Activated CD8-positive, alpha-beta T cell treated with anti-CD3 and anti-CD28 coated beads for 36 hours (primary cell): Measurements from ENCODE around the gene RCAN1. TPM values are rescaled to one million over a fixed set of nuclear protein-coding genes. Genes with fewer than 3 reads are reported as not detected.

Experiments
- ATAC-seq: fragments of 200-7000 bp; cut with Tn5 transposase; one replicate; pipeline ENCODE4 v1.10.0; 2021; ENCODE audit warnings: mild to moderate bottlenecking, moderate library complexity
- CTCF ChIA-PET: fragments of 350-600 bp; sonication (Branson Sonifier 250); formaldehyde crosslinking; loops from one replicate; lab custom pipeline; 2021; ENCODE audit warnings: antibody characterized with exemption; lab: Charles Lee
- POLR2A ChIA-PET: fragments of 350-600 bp; sonication (Branson Sonifier 250); formaldehyde crosslinking; loops from one replicate; lab custom pipeline; 2021; ENCODE audit warnings: antibody characterized with exemption; lab: Charles Lee
- DNase-seq: peaks from one replicate; pipeline ENCODE4 v3.0.0-alpha.2; 2020
- H3K27ac Mint-ChIP-seq: one replicate; pipeline ENCODE4 v1.8.0; 2021; ENCODE audit warnings: mild to moderate bottlenecking, mixed read lengths
- H3K27me3 Mint-ChIP-seq: one replicate; pipeline ENCODE4 v1.8.0; 2021; ENCODE audit warnings: mixed read lengths
- H3K36me3 Mint-ChIP-seq: one replicate; pipeline ENCODE4 v1.8.0; 2021; ENCODE audit warnings: low read depth, mixed read lengths
- H3K4me1 Mint-ChIP-seq: one replicate; pipeline ENCODE4 v1.8.0; 2021; ENCODE audit warnings: low read depth, mixed read lengths
- H3K4me3 Mint-ChIP-seq: one replicate; pipeline ENCODE4 v1.8.0; 2021; ENCODE audit warnings: mild to moderate bottlenecking, moderate library complexity, mixed read lengths
- H3K9me3 Mint-ChIP-seq: one replicate; pipeline ENCODE4 v1.8.0; 2021; ENCODE audit warnings: mixed read lengths
- CTCF ChIP-seq: fragments of 200-600 bp; IDR thresholded peaks from one replicate; pipeline ENCODE4 v1.8.0; 2022; ENCODE audit warnings: antibody characterized with exemption, mild to moderate bottlenecking
- intact Hi-C: fragments of 100-400 bp; cut with micrococcal nuclease; formaldehyde crosslinking; loops from one replicate; pipeline ENCODE4 v1.10.0; 2022
- total RNA-seq, 2 experiments: library from RNA; stranded (reverse); gene quantifications; one replicate each; pipeline ENCODE4 v1.2.3, GENCODE V29; 2021

The RCAN1 gene
- total RNA-seq, 2 experiments from 2014 or later: 6.1 to 7.8 TPM

- Mint-ChIP-seq H3K27ac (no peak overlapping the region), H3K4me1 (peaks cover 23% of the 10 kb centered on the region), H3K9me3 (no peaks in the 10 kb centered on the region), H3K4me3 (no peak overlapping the region), H3K36me3 (peaks cover 2% of the 10 kb centered on the region), H3K27me3 (no peaks in the 10 kb centered on the region)
- TF ChIP-seq CTCF: no peak
- DNase-seq (no peak), ATAC-seq (no peak)
- ChIA-PET POLR2A (no interaction called here), CTCF (no interaction called here)
- intact Hi-C loops: no loop called here
Measured at GRCh38 chr21:34548781-34549376, 66.0 kb downstream of the RCAN1 start.

GRCh38 chr21:34546542-34546941 lies 68.4 kb downstream of the RCAN1 start:
- POLR2A ChIA-PET: no interaction called here
- CTCF ChIA-PET: interaction anchor here (0.9 kb wide), 1 partner anchor 9 kb away, joined by 3 read pairs; no protein-coding TSS in a partner anchor
- no peak for ATAC-seq
- H3K27me3 Mint-ChIP-seq: no peaks in the 10 kb centered on the region
- intact Hi-C loops: no loop called here
- no peak for DNase-seq
- no peak overlapping the region for H3K4me3 Mint-ChIP-seq
- H3K9me3 Mint-ChIP-seq: peaks cover 2% of the 10 kb centered on the region
- peaks cover 13% of the 10 kb centered on the region for H3K4me1 Mint-ChIP-seq
- peaks cover 6% of the 10 kb centered on the region for H3K36me3 Mint-ChIP-seq
- H3K27ac Mint-ChIP-seq: peak overlapping the region; percentile 23
- no peak for TF ChIP-seq CTCF

- peak; percentile 70 for ATAC-seq
- peak; percentile 14 for DNase-seq
- H3K4me1 Mint-ChIP-seq: peaks cover 13% of the 10 kb centered on the region
- peak overlapping the region; percentile 71 for H3K27ac Mint-ChIP-seq
- ChIA-PET CTCF (no interaction called here), POLR2A (no interaction called here)
- peaks cover 2% of the 10 kb centered on the region for H3K9me3 Mint-ChIP-seq
- TF ChIP-seq CTCF: no peak
- no peak overlapping the region for H3K4me3 Mint-ChIP-seq
- intact Hi-C loops: no loop called here
- no peaks in the 10 kb centered on the region for H3K27me3 Mint-ChIP-seq
- peaks cover 6% of the 10 kb centered on the region for H3K36me3 Mint-ChIP-seq
Measured at GRCh38 chr21:34545079-34545884, 69.6 kb downstream of the RCAN1 start.

GRCh38 chr21:34544032-34544496 lies 70.8 kb downstream of the RCAN1 start:
- H3K27me3 Mint-ChIP-seq: no peaks in the 10 kb centered on the region
- ChIA-PET POLR2A (no interaction called here), CTCF (interaction anchor here (1.0 to 1.8 kb wide), 4 partner anchors 9 to 39 kb away, joined by 3 to 10 read pairs (median 4); no protein-coding TSS in a partner anchor)
- peaks cover 2% of the 10 kb centered on the region for H3K9me3 Mint-ChIP-seq
- peaks cover 13% of the 10 kb centered on the region for H3K4me1 Mint-ChIP-seq
- peaks cover 6% of the 10 kb centered on the region for H3K36me3 Mint-ChIP-seq
- ATAC-seq: peak; percentile 34
- H3K27ac Mint-ChIP-seq: no peak overlapping the region
- no peak overlapping the region for H3K4me3 Mint-ChIP-seq
- TF ChIP-seq CTCF: peak; percentile 24
- intact Hi-C loops: no loop called here
- DNase-seq: peak; percentile 60

- ChIA-PET CTCF (interaction anchor here (1.0 to 1.8 kb wide), 3 partner anchors 16 to 40 kb away, joined by 3 to 10 read pairs (median 4); no protein-coding TSS in a partner anchor), POLR2A (no interaction called here)
- Mint-ChIP-seq H3K27me3 (no peaks in the 10 kb centered on the region), H3K4me3 (no peak overlapping the region), H3K27ac (peak overlapping the region; percentile 47), H3K9me3 (peaks cover 2% of the 10 kb centered on the region), H3K36me3 (peaks cover 6% of the 10 kb centered on the region), H3K4me1 (peaks cover 13% of the 10 kb centered on the region)
- ATAC-seq (no peak), DNase-seq (no peak)
- no peak for TF ChIP-seq CTCF
- intact Hi-C loops: no loop called here
Measured at GRCh38 chr21:34543017-34543416, 71.9 kb downstream of the RCAN1 start.
